GM19463 (cell line): Measurements from ENCODE around the gene SLC24A3.

Experiments
- ATAC-seq: cut with Tn5 transposase; IDR thresholded peaks from one replicate; pipeline ENCODE4 v1.9.1; 2021; ENCODE audit warnings: mild to moderate bottlenecking, moderate library complexity; ENCODE audit not compliant: unreplicated experiment

SLC24A3 gene

GRCh38 chr20:19756761-19757486 is 544.5 kb downstream of the SLC24A3 start:
- ATAC-seq = no peak

- no peak for ATAC-seq
Measured at GRCh38 chr20:19757487-19758132, 545.2 kb downstream of the SLC24A3 start.

GRCh38 chr20:19758133-19758500 is 545.7 kb downstream of the SLC24A3 start, which contains the start of gene RIN2:
RIN2 (plus strand) TSS chr20:19758258; CDS start chr20:19889602, 131,344 bp downstream.
- no peak for ATAC-seq

GRCh38 chr20:19758501-19759331 is 546.3 kb downstream of the SLC24A3 start:
- no peak for ATAC-seq

GRCh38 chr20:19760371-19760721 is 547.9 kb downstream of the SLC24A3 start:
- ATAC-seq = no peak

GRCh38 chr20:19761326-19761725 is 548.9 kb downstream of the SLC24A3 start:
- no peak for ATAC-seq

GRCh38 chr20:19761841-19762240 is 549.4 kb downstream of the SLC24A3 start:
- no peak for ATAC-seq

- ATAC-seq = no peak
Measured at GRCh38 chr20:19764207-19764606, 551.8 kb downstream of the SLC24A3 start.

GRCh38 chr20:19765266-19765665 is 552.8 kb downstream of the SLC24A3 start:
- no peak for ATAC-seq

- no peak for ATAC-seq
Measured at GRCh38 chr20:19765913-19766312, 553.5 kb downstream of the SLC24A3 start.

- no peak for ATAC-seq
Measured at GRCh38 chr20:19767070-19767469, 554.6 kb downstream of the SLC24A3 start.

- ATAC-seq = no peak
Measured at GRCh38 chr20:19768325-19768842, 555.9 kb downstream of the SLC24A3 start.

GRCh38 chr20:19769507-19769906 is 557.1 kb downstream of the SLC24A3 start:
- no peak for ATAC-seq

GRCh38 chr20:19770375-19770774 is 557.9 kb downstream of the SLC24A3 start:
- no peak for ATAC-seq

GRCh38 chr20:19771031-19771430 is 558.6 kb downstream of the SLC24A3 start:
- no peak for ATAC-seq
